Measurements from ENCODE around the gene EML4. TPM values are rescaled to one million over a fixed set of nuclear protein-coding genes. Genes with fewer than 3 reads are reported as not detected.
A peak's percentile ranks its signal among the peaks of the same experiment; 100 is the strongest.

The EML4 gene
- total and polyA plus RNA-seq, 2 of the 13 experiments (the other 11 are each of a cell fraction or from before 2014, with no cell fraction given), result 243 to 476 TPM

DNA sequence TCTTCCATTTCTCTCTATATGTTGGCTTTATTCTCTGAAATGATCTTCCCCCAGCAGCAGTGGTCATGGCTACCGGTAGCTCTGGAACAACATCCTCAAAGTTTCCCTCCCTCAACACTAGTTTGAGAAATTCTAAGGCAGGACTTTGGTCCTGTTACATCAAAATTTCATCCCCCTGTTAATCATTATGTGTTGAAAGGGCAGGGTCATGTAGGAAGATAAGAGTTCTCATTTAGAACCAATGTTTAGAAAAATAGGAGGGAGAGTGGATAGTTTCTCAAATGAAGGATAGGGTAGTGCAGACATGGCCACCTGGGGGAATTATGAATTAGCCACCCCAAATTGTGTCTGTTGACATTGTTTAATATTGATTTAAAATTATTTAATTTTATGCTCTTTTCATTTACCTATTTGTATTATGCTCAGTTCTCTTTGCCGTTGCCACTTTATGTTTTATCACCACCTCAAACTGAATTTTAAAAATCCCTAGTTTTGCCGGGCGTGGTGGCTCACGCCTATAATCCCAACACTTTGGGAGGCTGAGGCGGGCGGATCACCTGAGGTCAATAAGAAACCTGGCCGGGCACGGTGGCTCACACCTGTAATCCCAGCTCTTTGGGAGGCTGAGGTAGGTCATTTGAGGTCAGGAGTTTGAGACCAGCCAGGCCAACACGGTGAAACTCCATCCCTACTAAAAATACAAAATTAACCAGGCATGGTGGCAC is 22.3 kb downstream of the EML4 start (continued):
- TF ChIP-seq ZNF563 (CRISPR knock-in tag; IDR thresholded peaks at IDR 0.05) (no peak), ARNTL (CRISPR knock-in tag; IDR thresholded peaks at IDR 0.05) (peak; percentile 63; the same call in 1 of the 2 replicates), ZNF605 (CRISPR knock-in tag; IDR thresholded peaks at IDR 0.05) (peak; percentile 53; the same call in 1 of the 2 replicates), KAT8 (CRISPR knock-in tag; IDR thresholded peaks at IDR 0.05) (peak; percentile 77), ZNF816 (CRISPR knock-in tag; IDR thresholded peaks at IDR 0.05; ENCODE audit: borderline replicate concordance) (peak; percentile 67; the same call in 1 of the 2 replicates), ELF3 (CRISPR knock-in tag; IDR thresholded peaks at IDR 0.05) (peak; percentile 92), ZNF780A (CRISPR knock-in tag; IDR thresholded peaks at IDR 0.05) (no peak), TEAD2 (CRISPR knock-in tag; IDR thresholded peaks at IDR 0.05) (no peak), GPN1 (CRISPR knock-in tag; IDR thresholded peaks at IDR 0.05; ENCODE audit: borderline replicate concordance) (no peak), PCBP2 (optimal IDR thresholded peaks at IDR 0.05; ENCODE audit: low read depth, low read length, poor library complexity, severe bottlenecking) (no peak), ZNF34 (CRISPR knock-in tag; IDR thresholded peaks at IDR 0.05; ENCODE audit: borderline replicate concordance) (no peak), HBP1 (CRISPR knock-in tag; IDR thresholded peaks at IDR 0.05; ENCODE audit: low read depth) (no peak), STAT6 (CRISPR knock-in tag; IDR thresholded peaks at IDR 0.05; ENCODE audit: borderline replicate concordance) (no peak), CENPX (CRISPR knock-in tag; IDR thresholded peaks at IDR 0.05) (no peak), ATF1 (CRISPR knock-in tag; IDR thresholded peaks at IDR 0.05) (peak; percentile 63), IKZF1 (IDR thresholded peaks at IDR 0.05) (no peak), ZNF713 (CRISPR knock-in tag; IDR thresholded peaks at IDR 0.05) (no peak), CBX5 (CRISPR knock-in tag; IDR thresholded peaks at IDR 0.05; ENCODE audit: borderline replicate concordance) (no peak), NRL (CRISPR knock-in tag; IDR thresholded peaks at IDR 0.05; ENCODE audit: borderline replicate concordance) (no peak), YEATS4 (CRISPR knock-in tag; IDR thresholded peaks at IDR 0.05; ENCODE audit: borderline replicate concordance) (no peak; the same call in 1 of the 2 replicates), ZNF354B (CRISPR knock-in tag; IDR thresholded peaks at IDR 0.05) (no peak), DBP (CRISPR knock-in tag; IDR thresholded peaks at IDR 0.05; ENCODE audit: not compliant biosample characterization) (no peak), ZNF234 (CRISPR knock-in tag; conservative IDR thresholded peaks at IDR 0.05) (no peak), SMAD3 (CRISPR knock-in tag; IDR thresholded peaks at IDR 0.05) (peak; percentile 63; the same call in 1 of the 2 replicates), BCL3 (CRISPR knock-in tag; IDR thresholded peaks at IDR 0.05) (no peak)

Data from HepG2 (cell line).